Activated CD4-positive, alpha-beta T cell treated with anti-CD3 and anti-CD28 coated beads, Interleukin-2, amount 10 ng/mL, durations not matched to agents 7 days and 5 days (primary cell): ENCODE data around the gene SERTAD1. TPM values are rescaled to one million over a fixed set of nuclear protein-coding genes. Genes with fewer than 3 reads are reported as not detected.
"Not testable (repeated sequence)": the region's sequence is repeated elsewhere in the genome, so short reads cannot be mapped to it uniquely, and the experiment has no call there.

ENCODE experiments used
- CTCF ChIA-PET: fragments of 350-600 bp; sonication (Branson Sonifier 250); formaldehyde crosslinking; loops from one replicate; lab custom pipeline; 2021; ENCODE audit warnings: antibody characterized with exemption; lab: Charles Lee
- POLR2A ChIA-PET: fragments of 350-600 bp; sonication (Branson Sonifier 250); formaldehyde crosslinking; loops from one replicate; lab custom pipeline; 2021; ENCODE audit warnings: antibody characterized with exemption; lab: Charles Lee
- DNase-seq: peaks from one replicate; pipeline ENCODE4 v3.0.0-alpha.2; 2020
- H3K27ac Mint-ChIP-seq: one replicate; pipeline ENCODE4 v1.8.0; 2021; ENCODE audit warnings: mild to moderate bottlenecking, moderate library complexity, mixed read lengths
- H3K27me3 Mint-ChIP-seq: one replicate; pipeline ENCODE4 v1.8.0; 2021; ENCODE audit warnings: mixed read lengths
- H3K36me3 Mint-ChIP-seq: one replicate; pipeline ENCODE4 v1.8.0; 2021; ENCODE audit warnings: low read depth, mixed read lengths
- H3K4me1 Mint-ChIP-seq: one replicate; pipeline ENCODE4 v1.8.0; 2021; ENCODE audit warnings: mixed read lengths
- H3K4me3 Mint-ChIP-seq: one replicate; pipeline ENCODE4 v1.8.0; 2021; ENCODE audit warnings: mild to moderate bottlenecking, moderate library complexity, mixed read lengths
- H3K9me3 Mint-ChIP-seq: one replicate; pipeline ENCODE4 v1.8.0; 2021; ENCODE audit warnings: mixed read lengths
- total RNA-seq, 2 experiments: library from RNA; stranded (reverse); gene quantifications; one replicate each; pipeline ENCODE4 v1.2.3, GENCODE V29; 2021

SERTAD1 gene
- total RNA-seq, 2 experiments from 2014 or later: 6.2 to 9.7 TPM

GRCh38 chr19:40445780-40446262, 20.0 kb upstream of the SERTAD1 start:
- CTCF ChIA-PET: interaction anchor here (0.6 to 1.3 kb wide), 2 partner anchors 9 to 20 kb away, joined by 3 to 4 read pairs; partner anchors contain the start of gene BLVRB
- Mint-ChIP-seq H3K27ac (no peak overlapping the region), H3K4me1 (peaks cover 19% of the 10 kb centered on the region), H3K36me3 (peaks cover 8% of the 10 kb centered on the region), H3K9me3 (no peaks in the 10 kb centered on the region), H3K4me3 (peak overlapping the region; percentile 41), H3K27me3 (no peaks in the 10 kb centered on the region)
- no peak for DNase-seq
- POLR2A ChIA-PET: no interaction called here

- POLR2A ChIA-PET: no interaction called here
These were observed 19.1 kb upstream of the SERTAD1 start for GRCh38 chr19:40444825-40445312.

GRCh38 chr19:40444000-40444824, 18.4 kb upstream of the SERTAD1 start, which contains the start of gene SERTAD3:
SERTAD3 (minus strand) TSS chr19:40444335; CDS start chr19:40442080, 2,255 bp downstream.
- peak; percentile 97 for DNase-seq
- H3K4me1 Mint-ChIP-seq: peaks cover 19% of the 10 kb centered on the region
- H3K27ac Mint-ChIP-seq: peak within 1 kb of the TSS; percentile 96
- H3K36me3 Mint-ChIP-seq: peaks cover 9% of the 10 kb centered on the region
- H3K9me3 Mint-ChIP-seq: no peaks in the 10 kb centered on the region
- ChIA-PET CTCF (interaction anchor here (2.4 to 3.1 kb wide), 3 partner anchors 18 to 23 kb away, joined by 7 to 16 read pairs (median 14); partner anchors contain the start of genes BLVRB, SERTAD1 and SPTBN4), POLR2A (no interaction called here)
- peak within 1 kb of the TSS; percentile 97 for H3K4me3 Mint-ChIP-seq
- no peaks in the 10 kb centered on the region for H3K27me3 Mint-ChIP-seq

More at GRCh38 chr19:40444825-40445312, 19.1 kb upstream of the SERTAD1 start:
- H3K27me3 Mint-ChIP-seq: no peaks in the 10 kb centered on the region
- H3K27ac Mint-ChIP-seq: peak overlapping the region; percentile 96
- H3K9me3 Mint-ChIP-seq: no peaks in the 10 kb centered on the region
- peaks cover 12% of the 10 kb centered on the region for H3K36me3 Mint-ChIP-seq
- CTCF ChIA-PET: no interaction called here
- H3K4me3 Mint-ChIP-seq: peak overlapping the region; percentile 97
- peaks cover 19% of the 10 kb centered on the region for H3K4me1 Mint-ChIP-seq
- DNase-seq: no peak

GRCh38 chr19:40443131-40443999, 17.6 kb upstream of the SERTAD1 start:
- ChIA-PET POLR2A (interaction anchor here (0.6 kb wide), 1 partner anchor 854 kb away, joined by 3 read pairs; no protein-coding TSS in a partner anchor), CTCF (interaction anchor here (0.6 to 3.1 kb wide), 11 partner anchors 10 to 1013 kb away, joined by 3 to 16 read pairs (median 3); partner anchors contain the start of genes BLVRB, SERTAD1 and SPTBN4)
- DNase-seq: peak; percentile 100
- Mint-ChIP-seq H3K27ac (peak overlapping the region; percentile 96), H3K4me3 (peak overlapping the region; percentile 97), H3K27me3 (no peaks in the 10 kb centered on the region), H3K9me3 (no peaks in the 10 kb centered on the region), H3K36me3 (peaks cover 9% of the 10 kb centered on the region), H3K4me1 (peaks cover 19% of the 10 kb centered on the region)

GRCh38 chr19:40442328-40443130, 16.7 kb upstream of the SERTAD1 start:
- ChIA-PET POLR2A (interaction anchor here (0.6 kb wide), 1 partner anchor 855 kb away, joined by 3 read pairs; no protein-coding TSS in a partner anchor), CTCF (interaction anchor here (0.6 to 3.1 kb wide), 10 partner anchors 9 to 192 kb away, joined by 3 to 16 read pairs (median 3); partner anchors contain the start of genes BLVRB, SERTAD1 and SPTBN4)
- DNase-seq: no peak
- Mint-ChIP-seq H3K4me3 (peak overlapping the region; percentile 97), H3K9me3 (no peaks in the 10 kb centered on the region), H3K27me3 (no peaks in the 10 kb centered on the region), H3K4me1 (peaks cover 19% of the 10 kb centered on the region), H3K27ac (peak overlapping the region; percentile 96), H3K36me3 (peaks cover 9% of the 10 kb centered on the region)

GRCh38 chr19:40441719-40442253, 16.0 kb upstream of the SERTAD1 start:
- peak overlapping the region; percentile 96 for H3K27ac Mint-ChIP-seq
- peaks cover 19% of the 10 kb centered on the region for H3K4me1 Mint-ChIP-seq
- H3K9me3 Mint-ChIP-seq: no peaks in the 10 kb centered on the region
- no peak for DNase-seq
- peaks cover 9% of the 10 kb centered on the region for H3K36me3 Mint-ChIP-seq
- CTCF ChIA-PET: interaction anchor here (0.5 to 3.1 kb wide), 5 partner anchors 9 to 213 kb away, joined by 3 to 16 read pairs (median 7); partner anchors contain the start of genes BLVRB, SERTAD1 and SPTBN4
- peak overlapping the region; percentile 97 for H3K4me3 Mint-ChIP-seq
- POLR2A ChIA-PET: no interaction called here
- no peaks in the 10 kb centered on the region for H3K27me3 Mint-ChIP-seq

GRCh38 chr19:40438284-40438683, 12.5 kb upstream of the SERTAD1 start:
- no peak for DNase-seq
- no peak overlapping the region for H3K27ac Mint-ChIP-seq

GRCh38 chr19:40433391-40434216, 7.8 kb upstream of the SERTAD1 start:
- ChIA-PET CTCF (interaction anchor here (0.8 to 1.9 kb wide), 5 partner anchors 8 to 31 kb away, joined by 3 to 11 read pairs (median 3); no protein-coding TSS in a partner anchor), POLR2A (no interaction called here)
- Mint-ChIP-seq H3K4me3 (peak overlapping the region; percentile 81), H3K27me3 (no peaks in the 10 kb centered on the region), H3K36me3 (no peaks in the 10 kb centered on the region), H3K27ac (peak overlapping the region; percentile 99), H3K9me3 (no peaks in the 10 kb centered on the region), H3K4me1 (peaks cover 14% of the 10 kb centered on the region)
- peak; percentile 66 for DNase-seq

More at GRCh38 chr19:40438284-40438683, 12.5 kb upstream of the SERTAD1 start:
- POLR2A ChIA-PET: no interaction called here
- Mint-ChIP-seq H3K27me3 (no peaks in the 10 kb centered on the region), H3K4me3 (no peak overlapping the region), H3K9me3 (no peaks in the 10 kb centered on the region), H3K36me3 (peaks cover 8% of the 10 kb centered on the region), H3K4me1 (peaks cover 21% of the 10 kb centered on the region)
- CTCF ChIA-PET: interaction anchor here (0.6 to 3.9 kb wide), 6 partner anchors 12 to 196 kb away, joined by 3 to 20 read pairs (median 4); partner anchors contain the start of genes PLD3 and SERTAD1

- Mint-ChIP-seq H3K27ac (peak overlapping the region; percentile 99), H3K4me3 (peak overlapping the region; percentile 81), H3K4me1 (peaks cover 14% of the 10 kb centered on the region)
- H3K27me3 Mint-ChIP-seq, H3K36me3 Mint-ChIP-seq, POLR2A ChIA-PET, H3K9me3 Mint-ChIP-seq, DNase-seq: not testable (repeated sequence)
- CTCF ChIA-PET: interaction anchor here (0.6 to 1.9 kb wide), 4 partner anchors 8 to 893 kb away, joined by 3 to 11 read pairs (median 3); no protein-coding TSS in a partner anchor
These were observed 7.0 kb upstream of the SERTAD1 start for GRCh38 chr19:40432760-40433159.

- peaks cover 17% of the 10 kb centered on the region for H3K4me1 Mint-ChIP-seq
- H3K27ac Mint-ChIP-seq: no peak overlapping the region
- ChIA-PET CTCF (interaction anchor here (0.6 to 2.0 kb wide), 2 partner anchors 34 to 1444 kb away, joined by 5 to 6 read pairs; partner anchors contain the start of gene BLVRB), POLR2A (no interaction called here)
- H3K27me3 Mint-ChIP-seq: no peaks in the 10 kb centered on the region
- H3K9me3 Mint-ChIP-seq: no peaks in the 10 kb centered on the region
- no peaks in the 10 kb centered on the region for H3K36me3 Mint-ChIP-seq
- no peak for DNase-seq
- H3K4me3 Mint-ChIP-seq: no peak overlapping the region
These were observed 5.9 kb upstream of the SERTAD1 start for GRCh38 chr19:40431698-40432097.
